Testis (tissue), 3 donors: ENCODE results near the gene ACSM2B. TPM values are rescaled to one million over a fixed set of nuclear protein-coding genes. Genes with fewer than 3 reads are reported as not detected.
"Not testable (repeated sequence)": the region's sequence is repeated elsewhere in the genome, so short reads cannot be mapped to it uniquely, and the experiment has no call there.

ENCODE experiments used
- DNase-seq: peaks from one replicate; pipeline ENCODE4 v3.0.0-alpha.2; 2019
- H3K27ac ChIP-seq, 2 donors: fragments of 200-600 bp; sonication (generic); one replicate each; pipeline ENCODE4 v1.5.1; 2019
- H3K27me3 ChIP-seq: fragments of 200-600 bp; sonication (generic); one replicate; pipeline ENCODE4 v1.5.1; 2019
- H3K36me3 ChIP-seq: fragments of 200-600 bp; sonication (generic); one replicate; pipeline ENCODE4 v1.5.1; 2017; ENCODE audit warnings: low read depth; ENCODE audit errors: missing control alignments
- H3K4me1 ChIP-seq: fragments of 200-600 bp; sonication (generic); one replicate; pipeline ENCODE4 v1.5.1; 2019
- H3K4me3 ChIP-seq, 2 donors: fragments of 200-600 bp; sonication (generic); one replicate each; pipeline ENCODE4 v1.5.1; 2017 to 2019
- H3K9me3 ChIP-seq: fragments of 200-600 bp; sonication (generic); one replicate; pipeline ENCODE4 v1.5.1; 2017
- CTCF ChIP-seq, 3 experiments: fragments of 450-650 bp in 2 of 3; fragments of 200-600 bp in 1 of 3; sonication (generic) in 1 of 3; IDR thresholded peaks; one replicate each; pipeline ENCODE4 v1.5.1; 2016 to 2019; ENCODE audit warnings: antibody characterized with exemption in 3 of 3, mild to moderate bottlenecking in 2 of 3, moderate library complexity in 1 of 3
- POLR2A ChIP-seq: fragments of 450-650 bp; IDR thresholded peaks from one replicate; pipeline ENCODE4 v1.6.1; 2017; ENCODE audit warnings: antibody characterized with exemption, mild to moderate bottlenecking, moderate library complexity
- WGBS, 2 donors: methylation state at CpG; one replicate each; pipeline ENCODE4 v1.1.5; 2018; 5-methylcytosine and 5-hydroxymethylcytosine counted together
- intact Hi-C: fragments of 100-400 bp; cut with DNase I; formaldehyde crosslinking; loops from one replicate; pipeline ENCODE4 v1.15.1; 2023; ENCODE audit warnings: low total_unique reads
- polyA plus RNA-seq: library from polyadenylated mRNA; stranded (reverse); fragments of 350-450 nt; fragmentation: Illumina TruSeq; extraction: RNeasy Lipid Tissue Mini Kit (QIAGEN cat#74804); gene quantifications from one replicate; pipeline ENCODE4 v1.2.3, GENCODE V29; 2014; ENCODE audit warnings: low read depth, low replicate concordance; ENCODE audit not compliant: insufficient read depth
- total RNA-seq, 2 donors: library from RNA; depleted of rRNA; stranded (reverse); fragments of >200 nt; gene quantifications; one replicate each; pipeline ENCODE4 v1.2.3, GENCODE V29; 2016

Gene ACSM2B
- total and polyA plus RNA-seq, 3 donors from 2014 or later, result 0.37 to 0.94 (median 0.54) TPM

- H3K27ac ChIP-seq, result peak overlapping the region in 1 of 2 donors; percentile 72
- intact Hi-C loops, result not testable (repeated sequence)
- 22 to 33% methylated on average over 2 of the region's 2 CpGs for WGBS, 2 donors
Measured at GRCh38 chr16:20587645-20588074, 11.5 kb upstream of the ACSM2B start.

GRCh38 chr16:20586716-20587115 is 10.5 kb upstream of the ACSM2B start:
- H3K36me3 ChIP-seq, H3K4me3 ChIP-seq, H3K9me3 ChIP-seq, H3K4me1 ChIP-seq, H3K27me3 ChIP-seq, intact Hi-C loops, DNase-seq: not testable (repeated sequence)
- WGBS, 2 donors, result 89 to 97% methylated on average over 1 of the region's 1 CpG
- peak overlapping the region in 1 of 2 donors; percentile 66 for H3K27ac ChIP-seq

More at GRCh38 chr16:20587645-20588074, 11.5 kb upstream of the ACSM2B start:
- not testable (repeated sequence) for H3K36me3 ChIP-seq, H3K4me1 ChIP-seq, H3K4me3 ChIP-seq, H3K9me3 ChIP-seq, H3K27me3 ChIP-seq
- peak; percentile 65 for DNase-seq

GRCh38 chr16:20586112-20586511 is 9.9 kb upstream of the ACSM2B start:
- H3K27me3 ChIP-seq, H3K4me1 ChIP-seq, intact Hi-C loops, H3K36me3 ChIP-seq, H3K27ac ChIP-seq, DNase-seq, H3K9me3 ChIP-seq, H3K4me3 ChIP-seq: not testable (repeated sequence)
- 67 to 86% methylated on average over 6 of the region's 6 CpGs for WGBS, 2 donors

- H3K9me3 ChIP-seq, H3K27me3 ChIP-seq, DNase-seq, H3K4me1 ChIP-seq, intact Hi-C loops, H3K36me3 ChIP-seq, H3K27ac ChIP-seq, H3K4me3 ChIP-seq: not testable (repeated sequence)
- no CpG with 5 or more reads among the region's 3 CpGs for WGBS, 2 donors
Measured at GRCh38 chr16:20580487-20581259, 4.5 kb upstream of the ACSM2B start.

GRCh38 chr16:20578091-20578490 is 1.9 kb upstream of the ACSM2B start:
- 100% methylated on average over 1 to 2 of the region's 3 CpGs for WGBS, 2 donors
- DNase-seq, H3K27me3 ChIP-seq, H3K27ac ChIP-seq, intact Hi-C loops, H3K4me3 ChIP-seq, H3K4me1 ChIP-seq, H3K36me3 ChIP-seq, H3K9me3 ChIP-seq: not testable (repeated sequence)

GRCh38 chr16:20569117-20569651 is 7.0 kb downstream of the ACSM2B start:
- H3K9me3 ChIP-seq, H3K4me1 ChIP-seq, H3K36me3 ChIP-seq, H3K27ac ChIP-seq, intact Hi-C loops, H3K4me3 ChIP-seq, H3K27me3 ChIP-seq, DNase-seq: not testable (repeated sequence)
- 79 to 90% methylated on average over 2 of the region's 2 CpGs for whole genome bisulfite sequencing, 2 donors

- TF ChIP-seq POLR2A, result no peak
- no peak for TF ChIP-seq CTCF (IDR thresholded peaks at IDR 0.05)
- Histone ChIP-seq H3K27ac (no peak overlapping the region), H3K4me3 (no peak overlapping the region), H3K27me3 (no peaks in the 10 kb centered on the region), H3K4me1 (no peaks in the 10 kb centered on the region), H3K9me3 (no peaks in the 10 kb centered on the region), H3K36me3 (no peaks in the 10 kb centered on the region)
- no peak for DNase-seq
- 76 to 85% methylated on average over 3 of the region's 3 CpGs for WGBS, 2 donors
- intact Hi-C loops, result no loop called here
Measured at GRCh38 chr16:20568404-20568803, 7.8 kb downstream of the ACSM2B start.

GRCh38 chr16:20566864-20567263 is 9.3 kb downstream of the ACSM2B start:
- no peaks in the 10 kb centered on the region for H3K36me3 ChIP-seq
- no peak for DNase-seq
- H3K27me3 ChIP-seq, result no peaks in the 10 kb centered on the region
- TF ChIP-seq POLR2A (no peak), CTCF (IDR thresholded peaks at IDR 0.05) (no peak)
- intact Hi-C loops, result no loop called here
- no peaks in the 10 kb centered on the region for H3K9me3 ChIP-seq
- H3K4me1 ChIP-seq, result no peaks in the 10 kb centered on the region
- H3K4me3 ChIP-seq, result no peak overlapping the region
- H3K27ac ChIP-seq, result no peak overlapping the region

GRCh38 chr16:20565334-20565733 is 10.8 kb downstream of the ACSM2B start:
- H3K36me3 ChIP-seq, H3K9me3 ChIP-seq, DNase-seq, H3K4me1 ChIP-seq, H3K27ac ChIP-seq, H3K27me3 ChIP-seq, intact Hi-C loops, H3K4me3 ChIP-seq: not testable (repeated sequence)
- 80 to 92% methylated on average over 1 to 2 of the region's 2 CpGs for WGBS, 2 donors

GRCh38 chr16:20564218-20564617 is 11.9 kb downstream of the ACSM2B start:
- H3K36me3 ChIP-seq, H3K27me3 ChIP-seq, DNase-seq, H3K4me1 ChIP-seq, H3K27ac ChIP-seq, H3K9me3 ChIP-seq, intact Hi-C loops, H3K4me3 ChIP-seq: not testable (repeated sequence)
- 67 to 93% methylated on average over 1 to 2 of the region's 3 CpGs for WGBS, 2 donors
